CD4-positive, CD25-positive, alpha-beta regulatory T cell (primary cell): Measurements from ENCODE around the gene DIP2C. TPM values are rescaled to one million over a fixed set of nuclear protein-coding genes. Genes with fewer than 3 reads are reported as not detected.
"Not testable (repeated sequence)": the region's sequence is repeated elsewhere in the genome, so short reads cannot be mapped to it uniquely, and the experiment has no call there.

ENCODE experiments used
- ATAC-seq, 2 donors: fragments of 150-1000 bp; cut with Tn5 transposase; one replicate each; pipeline ENCODE4 v1.10.0; 2021; ENCODE audit warnings: low read depth in 2 of 2, moderate number of reproducible peaks in 2 of 2, moderate library complexity in 1 of 2
- DNase-seq, 3 donors: peaks; one replicate each; pipeline versions ENCODE4 v3.0.0 to v3.0.0-alpha.2; 2012 to 2022; ENCODE audit warnings: mixed read lengths in 1 of 3
- H3K27ac ChIP-seq: one replicate; pipeline ENCODE4 v1.7.0; 2013; ENCODE audit warnings: mild to moderate bottlenecking, low read length; ENCODE audit not compliant: insufficient read depth, poor library complexity, severe bottlenecking
- H3K27me3 ChIP-seq: one replicate; pipeline ENCODE4 v1.7.0; 2013; ENCODE audit warnings: low read length; ENCODE audit not compliant: control insufficient read depth, insufficient read depth
- H3K36me3 ChIP-seq: one replicate; pipeline ENCODE4 v1.7.0; 2013; ENCODE audit warnings: mild to moderate bottlenecking, low read length, moderate library complexity; ENCODE audit not compliant: control insufficient read depth, insufficient read depth
- H3K4me1 ChIP-seq: 2 replicates; pipeline ENCODE4 v1.7.0; 2013; ENCODE audit warnings: mild to moderate bottlenecking, low read length; ENCODE audit not compliant: insufficient read depth, control insufficient read depth, poor library complexity, severe bottlenecking
- H3K4me3 ChIP-seq: one replicate; pipeline ENCODE4 v1.7.0; 2013; ENCODE audit warnings: low read depth, mild to moderate bottlenecking, low read length, moderate library complexity
- H3K9me3 ChIP-seq, 2 experiments: 1 replicate in 1 of 2; 2 replicates in 1 of 2; pipeline ENCODE4 v1.7.0; 2013; ENCODE audit warnings: low read length in 2 of 2, mild to moderate bottlenecking in 1 of 2, moderate library complexity in 1 of 2; ENCODE audit not compliant: control insufficient read depth in 2 of 2
- H3K27ac Mint-ChIP-seq, 3 donors: one replicate each; pipeline ENCODE4 v1.8.0; 2020 to 2022; ENCODE audit warnings: mild to moderate bottlenecking in 3 of 3, mixed read lengths in 3 of 3, moderate library complexity in 2 of 3
- H3K27me3 Mint-ChIP-seq: one replicate; pipeline ENCODE4 v1.8.0; 2022; ENCODE audit warnings: mild to moderate bottlenecking, mixed read lengths
- H3K36me3 Mint-ChIP-seq: one replicate; pipeline ENCODE4 v1.8.0; 2020; ENCODE audit warnings: mixed read lengths
- H3K4me1 Mint-ChIP-seq, 4 donors: one replicate each; pipeline ENCODE4 v1.8.0; 2020 to 2022; ENCODE audit warnings: mixed read lengths in 4 of 4, mild to moderate bottlenecking in 1 of 4
- H3K4me3 Mint-ChIP-seq, 4 donors: one replicate each; pipeline ENCODE4 v1.8.0; 2020 to 2022; ENCODE audit warnings: mild to moderate bottlenecking in 4 of 4, mixed read lengths in 4 of 4, moderate library complexity in 3 of 4
- H3K9me3 Mint-ChIP-seq, 7 donors: one replicate each; pipeline ENCODE4 v1.8.0; 2020 to 2022; ENCODE audit warnings: mixed read lengths in 7 of 7, mild to moderate bottlenecking in 3 of 7, moderate library complexity in 2 of 7
- polyA plus RNA-seq, 4 donors: library from polyadenylated mRNA; unstranded; fragments of 300-500 nt; fragmentation: Illumina TruSeq; gene quantifications; one replicate each; pipeline ENCODE4 v1.2.3, GENCODE V29; 2021
- total RNA-seq: library from RNA; stranded (reverse); gene quantifications from one replicate; pipeline ENCODE4 v1.2.3, GENCODE V29; 2022

DIP2C gene
- total and polyA plus RNA-seq, 5 donors from 2014 or later = 0.47 to 4.1 (median 0.54) TPM

DNA sequence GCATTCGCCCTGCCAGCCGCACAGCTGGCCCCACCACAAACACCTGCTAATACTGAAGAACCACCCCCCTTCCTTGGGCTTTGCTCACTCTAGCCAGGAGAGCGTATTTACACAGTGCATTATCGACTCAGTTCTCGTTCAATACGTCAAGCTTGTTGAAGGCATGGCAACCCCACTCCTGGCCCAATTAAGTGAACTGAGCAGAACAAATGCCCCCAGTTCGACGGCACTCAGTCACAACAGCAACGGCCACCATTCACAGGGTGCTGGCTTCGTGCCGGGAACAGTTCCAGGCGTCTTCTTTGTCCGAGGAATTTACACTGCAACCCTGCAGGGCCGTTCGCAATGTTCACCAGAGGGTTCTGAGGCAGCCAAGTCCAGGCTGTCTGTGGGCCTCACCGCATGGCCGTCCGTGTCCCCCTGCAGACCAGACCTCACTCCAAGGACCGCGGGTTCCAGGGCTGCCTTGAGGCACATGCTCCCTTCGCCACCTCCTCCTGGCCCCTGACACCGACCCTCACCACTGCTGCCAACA, 175.3 kb downstream of the DIP2C start:
- H3K36me3 ChIP-seq = no peaks in the 10 kb centered on the region
- no peak overlapping the region for H3K4me3 Mint-ChIP-seq
- H3K4me3 ChIP-seq = no peak overlapping the region
- H3K9me3 Mint-ChIP-seq = no peaks in the 10 kb centered on the region
- H3K27ac Mint-ChIP-seq = no peak overlapping the region
- H3K27me3 Mint-ChIP-seq = no peaks in the 10 kb centered on the region
- no peaks in the 10 kb centered on the region for H3K9me3 ChIP-seq
- ATAC-seq = no peak
- DNase-seq = no peak
- H3K4me1 ChIP-seq = peaks cover 6% of the 10 kb centered on the region
- no peaks in the 10 kb centered on the region for H3K36me3 Mint-ChIP-seq
- peaks cover 4 to 15% (median 5%) of the 10 kb centered on the region in 4 donors for H3K4me1 Mint-ChIP-seq
- H3K27me3 ChIP-seq = no peaks in the 10 kb centered on the region
- H3K27ac ChIP-seq = no peak overlapping the region

DNA sequence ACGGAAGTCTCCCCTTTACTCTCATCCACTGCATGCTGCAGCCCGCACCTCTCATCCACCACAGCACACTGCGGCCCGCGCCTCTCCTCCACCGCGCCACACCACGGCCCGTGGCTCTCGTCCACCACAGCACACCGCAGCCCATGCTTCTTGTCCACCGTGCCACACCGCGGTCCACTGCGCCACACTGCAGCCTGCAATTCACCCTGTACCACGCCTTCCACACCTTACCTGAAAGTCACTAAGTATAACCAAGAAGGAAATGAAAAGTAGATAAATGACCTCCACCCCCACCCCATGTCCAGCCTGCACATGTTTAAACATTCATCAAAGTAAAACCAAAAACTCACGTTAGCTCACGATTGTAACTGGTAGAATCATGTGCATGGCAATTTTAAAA, 176.1 kb downstream of the DIP2C start:
- H3K27ac ChIP-seq = no peak overlapping the region
- DNase-seq (no peak), ATAC-seq (no peak)
- no peaks in the 10 kb centered on the region for H3K27me3 Mint-ChIP-seq
- no peaks in the 10 kb centered on the region for H3K27me3 ChIP-seq
- H3K27ac Mint-ChIP-seq = no peak overlapping the region
- H3K36me3 Mint-ChIP-seq = no peaks in the 10 kb centered on the region
- peaks cover 6% of the 10 kb centered on the region for H3K4me1 ChIP-seq
- H3K4me3 ChIP-seq = no peak overlapping the region
- H3K4me3 Mint-ChIP-seq = no peak overlapping the region
- peaks cover 4 to 15% (median 5%) of the 10 kb centered on the region in 4 donors for H3K4me1 Mint-ChIP-seq
- H3K9me3 ChIP-seq = no peaks in the 10 kb centered on the region
- H3K36me3 ChIP-seq = no peaks in the 10 kb centered on the region
- H3K9me3 Mint-ChIP-seq = no peaks in the 10 kb centered on the region

DNA sequence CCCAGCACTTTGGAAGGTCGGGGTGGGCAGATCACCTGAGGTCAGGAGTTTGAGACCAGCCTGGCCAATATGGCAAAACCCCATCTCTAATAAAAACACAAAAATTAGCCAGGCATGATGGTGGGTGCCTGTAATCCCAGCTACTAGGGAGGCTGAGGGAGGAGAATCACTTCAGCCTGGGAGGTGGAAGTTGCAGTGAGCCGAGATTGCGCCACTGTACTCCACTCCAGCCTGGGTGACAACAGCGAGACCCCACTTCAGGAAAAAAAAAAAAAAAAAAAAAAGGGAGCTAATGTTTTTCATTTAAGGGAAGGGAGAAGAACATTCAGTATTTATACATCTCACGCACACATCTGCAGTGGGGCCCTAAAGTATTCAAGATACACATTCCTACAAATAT, 176.8 kb downstream of the DIP2C start:
- H3K27me3 Mint-ChIP-seq, H3K4me3 ChIP-seq, H3K4me1 ChIP-seq, H3K9me3 ChIP-seq, H3K27me3 ChIP-seq, H3K27ac Mint-ChIP-seq, H3K36me3 ChIP-seq, H3K27ac ChIP-seq, DNase-seq, H3K36me3 Mint-ChIP-seq, ATAC-seq, H3K9me3 Mint-ChIP-seq, H3K4me3 Mint-ChIP-seq: not testable (repeated sequence)
- peaks cover 4 to 15% (median 5%) of the 10 kb centered on the region in 4 donors for H3K4me1 Mint-ChIP-seq

DNA sequence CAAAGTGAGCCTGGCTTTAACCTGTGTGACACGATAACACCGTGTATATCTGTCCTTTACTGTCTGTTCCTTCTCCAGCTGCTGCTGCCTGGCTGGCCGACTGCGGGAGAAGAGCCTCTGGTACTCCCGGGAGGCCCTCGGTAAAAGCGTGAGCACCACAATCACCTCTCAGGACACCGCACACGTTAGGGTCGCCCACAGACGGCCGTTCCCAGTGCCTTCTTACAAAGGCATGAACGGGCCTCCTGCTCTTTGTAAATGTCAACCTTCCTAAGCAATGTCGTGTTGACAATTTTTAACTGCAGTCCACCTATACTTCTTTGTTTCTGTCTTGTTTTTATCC, 177.6 kb downstream of the DIP2C start:
- Mint-ChIP-seq H3K9me3 (no peaks in the 10 kb centered on the region), H3K36me3 (no peaks in the 10 kb centered on the region), H3K4me1 (peaks cover 4 to 15% (median 5%) of the 10 kb centered on the region in 4 donors), H3K27me3 (no peaks in the 10 kb centered on the region), H3K27ac (no peak overlapping the region), H3K4me3 (peak overlapping the region in 1 of 4 donors; percentile 48)
- Histone ChIP-seq H3K4me3 (no peak overlapping the region), H3K9me3 (no peaks in the 10 kb centered on the region), H3K36me3 (no peaks in the 10 kb centered on the region), H3K27me3 (no peaks in the 10 kb centered on the region), H3K27ac (no peak overlapping the region), H3K4me1 (peaks cover 6% of the 10 kb centered on the region)
- DNase-seq (no peak), ATAC-seq (no peak)

DNA sequence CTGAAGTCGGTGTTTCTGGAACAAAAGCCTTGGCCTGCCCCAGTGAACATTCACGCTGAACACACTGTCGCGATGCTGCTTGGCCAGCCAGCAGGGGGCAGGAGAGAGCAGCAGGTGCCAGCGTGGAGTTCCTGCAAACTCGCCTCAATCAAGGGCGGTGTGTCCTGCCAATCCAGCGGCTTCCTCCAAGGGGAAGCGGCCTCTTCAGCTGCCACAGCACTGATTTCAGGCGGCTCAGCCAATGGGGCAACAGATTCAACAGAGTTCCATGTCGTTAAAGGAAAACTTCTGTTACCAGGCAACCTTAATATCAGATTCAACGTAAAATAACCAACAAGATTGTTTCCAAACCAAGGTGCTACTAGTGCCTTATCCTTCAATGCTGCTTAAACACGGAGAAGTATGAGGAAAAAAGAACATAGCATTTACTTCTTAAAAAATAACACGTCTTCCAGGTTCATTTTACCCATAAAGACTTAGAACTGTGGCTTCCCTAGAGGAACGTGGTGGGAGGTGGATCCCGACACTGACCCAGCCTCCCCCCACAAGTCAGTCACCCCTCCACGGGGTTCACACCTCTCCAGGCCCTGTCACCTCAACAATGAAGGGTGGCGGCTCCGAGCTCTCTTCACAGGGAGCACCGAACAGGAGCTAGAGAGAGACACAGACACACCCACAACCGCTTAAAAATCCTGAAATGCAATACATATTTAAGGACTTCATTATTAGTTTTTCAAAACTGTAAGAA, 178.2 kb downstream of the DIP2C start:
- Mint-ChIP-seq H3K4me1 (peaks cover 4 to 15% (median 5%) of the 10 kb centered on the region in 4 donors), H3K27me3 (no peaks in the 10 kb centered on the region), H3K9me3 (no peaks in the 10 kb centered on the region), H3K4me3 (no peak overlapping the region), H3K27ac (no peak overlapping the region), H3K36me3 (no peaks in the 10 kb centered on the region)
- DNase-seq (peak; percentile 38 to 73 (median 65)), ATAC-seq (peak; percentile 55 to 77)
- Histone ChIP-seq H3K4me1 (peaks cover 6% of the 10 kb centered on the region), H3K27me3 (no peaks in the 10 kb centered on the region), H3K9me3 (no peaks in the 10 kb centered on the region), H3K4me3 (no peak overlapping the region), H3K36me3 (no peaks in the 10 kb centered on the region), H3K27ac (no peak overlapping the region)

GRCh38 chr10:510415-510881, 179.0 kb downstream of the DIP2C start:
- peaks cover 6% of the 10 kb centered on the region for H3K4me1 ChIP-seq
- H3K36me3 ChIP-seq = no peaks in the 10 kb centered on the region
- ATAC-seq (no peak), DNase-seq (no peak)
- H3K4me3 Mint-ChIP-seq = no peak overlapping the region
- H3K9me3 Mint-ChIP-seq = no peaks in the 10 kb centered on the region
- no peaks in the 10 kb centered on the region for H3K27me3 ChIP-seq
- peaks cover 4 to 15% (median 5%) of the 10 kb centered on the region in 4 donors for H3K4me1 Mint-ChIP-seq
- H3K27me3 Mint-ChIP-seq = no peaks in the 10 kb centered on the region
- no peak overlapping the region for H3K27ac ChIP-seq
- no peaks in the 10 kb centered on the region for H3K36me3 Mint-ChIP-seq
- no peak overlapping the region for H3K4me3 ChIP-seq
- no peak overlapping the region for H3K27ac Mint-ChIP-seq
- H3K9me3 ChIP-seq = no peaks in the 10 kb centered on the region

DNA sequence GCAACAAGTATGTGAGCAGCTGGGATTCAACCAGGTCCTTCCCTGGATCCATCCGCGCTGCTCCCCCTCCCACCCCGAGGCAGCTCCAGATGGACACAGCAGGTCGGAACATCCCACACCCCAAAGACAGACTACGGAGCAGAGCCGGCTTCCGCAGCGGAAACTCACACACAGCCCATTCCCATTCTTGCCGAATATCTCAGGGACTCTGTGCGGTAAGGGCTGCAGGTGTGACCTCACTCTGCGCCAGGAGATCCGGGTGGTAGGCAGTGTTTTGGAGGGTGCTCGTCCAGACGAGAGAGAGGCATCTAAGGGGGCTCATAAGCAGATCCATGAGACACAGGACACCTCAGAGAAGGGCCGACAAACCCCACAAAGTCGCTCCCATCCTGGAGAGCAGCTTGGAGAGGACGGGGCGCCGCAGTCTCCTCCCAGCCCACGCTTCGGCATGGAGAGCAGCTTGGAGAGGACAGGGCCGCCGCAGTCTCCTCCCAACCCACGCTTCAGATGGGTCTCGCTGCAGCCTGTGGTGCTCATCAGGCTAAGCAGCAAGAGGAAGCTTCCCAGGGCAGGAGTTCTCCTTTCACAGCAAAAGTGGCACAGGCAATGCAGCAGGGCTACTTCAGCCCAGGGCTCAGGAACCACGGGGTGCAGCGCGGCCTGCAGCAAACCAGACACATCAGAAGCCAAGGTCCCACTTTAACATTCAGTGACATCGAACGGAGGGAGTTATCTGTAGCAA, 179.9 kb downstream of the DIP2C start:
- H3K27me3 Mint-ChIP-seq = no peaks in the 10 kb centered on the region
- no peaks in the 10 kb centered on the region for H3K36me3 Mint-ChIP-seq
- Histone ChIP-seq H3K36me3 (no peaks in the 10 kb centered on the region), H3K9me3 (no peaks in the 10 kb centered on the region), H3K27me3 (no peaks in the 10 kb centered on the region), H3K27ac (no peak overlapping the region), H3K4me3 (no peak overlapping the region), H3K4me1 (peaks cover 6% of the 10 kb centered on the region)
- DNase-seq (no peak), ATAC-seq (no peak)
- H3K27ac Mint-ChIP-seq = no peak overlapping the region
- H3K9me3 Mint-ChIP-seq = no peaks in the 10 kb centered on the region
- no peak overlapping the region for H3K4me3 Mint-ChIP-seq
- H3K4me1 Mint-ChIP-seq = peaks cover 4 to 15% (median 5%) of the 10 kb centered on the region in 4 donors
